Esophagus muscularis mucosa (tissue), 4 donors: ENCODE results near the gene DEDD2. TPM values are rescaled to one million over a fixed set of nuclear protein-coding genes. Genes with fewer than 3 reads are reported as not detected.

Experiments
- DNase-seq: peaks from one replicate; pipeline ENCODE4 v3.0.0-alpha.2; 2017; ENCODE audit errors: extremely low spot score
- H3K27ac ChIP-seq, 4 donors: fragments of 200-600 bp; sonication (generic); replicated peaks in 1 of 4; 1 replicate in 3 of 4; 2 replicates in 1 of 4; pipeline ENCODE4 v1.5.1; 2016 to 2019; ENCODE audit warnings: mild to moderate bottlenecking in 1 of 4
- H3K27me3 ChIP-seq, 4 donors: fragments of 200-600 bp; sonication (generic); one replicate each; pipeline versions ENCODE4 v1.5.1 to v1.6.0; 2016 to 2019
- H3K36me3 ChIP-seq, 4 donors: fragments of 200-600 bp; sonication (generic); one replicate each; pipeline ENCODE4 v1.5.1; 2016 to 2019
- H3K4me1 ChIP-seq, 4 donors: fragments of 200-600 bp; sonication (generic); one replicate each; pipeline ENCODE4 v1.5.1; 2016 to 2019
- H3K4me3 ChIP-seq, 4 donors: fragments of 200-600 bp; sonication (generic); 1 replicate in 2 of 4; 2 replicates in 2 of 4; pipeline ENCODE4 v1.5.1; 2016 to 2019; ENCODE audit warnings: mild to moderate bottlenecking in 4 of 4, moderate library complexity in 1 of 4
- H3K9me3 ChIP-seq, 4 donors: fragments of 200-600 bp; sonication (generic); 1 replicate in 3 of 4; 2 replicates in 1 of 4; pipeline ENCODE4 v1.5.1; 2016 to 2019
- EP300 ChIP-seq: sonication (generic); formaldehyde crosslinking; IDR thresholded peaks from one replicate; pipeline ENCODE4 v1.6.1; 2017; ENCODE audit warnings: antibody characterized with exemption
- POLR2A ChIP-seq: fragments of 450-650 bp; IDR thresholded peaks from one replicate; pipeline ENCODE4 v1.6.1; 2017; ENCODE audit warnings: antibody characterized with exemption, moderate library complexity, mild to moderate bottlenecking, low read depth
- POLR2AphosphoS5 ChIP-seq, 2 donors: sonication (generic); formaldehyde crosslinking; IDR thresholded peaks; one replicate each; pipeline ENCODE4 v1.6.1; 2017; ENCODE audit warnings: antibody characterized with exemption in 2 of 2
- WGBS: methylation state at CpG from one replicate; pipeline ENCODE4 v1.1.5; 2018; 5-methylcytosine and 5-hydroxymethylcytosine counted together
- intact Hi-C: fragments of 100-400 bp; cut with DNase I; formaldehyde crosslinking; loops from one replicate; pipeline ENCODE4 v1.15.1; 2023
- total RNA-seq, 4 donors: library from RNA; depleted of rRNA; stranded (reverse); fragments of >200 nt; gene quantifications; one replicate each; pipeline versions ENCODE4 v1.1.0 to v1.2.1, GENCODE V29; 2016
- TF ChIP-seq, protein P1 (sequence below), 3 experiments: fragments of 200-600 bp in 2 of 3; fragments of 450-650 bp in 1 of 3; sonication (generic) in 2 of 3; IDR thresholded peaks; one replicate each; pipeline ENCODE4 v1.5.1; 2017 to 2019; ENCODE audit warnings: antibody characterized with exemption in 3 of 3, mild to moderate bottlenecking in 2 of 3, moderate library complexity in 1 of 3

DEDD2 gene
- total RNA-seq, 4 donors from 2014 or later: 22.0 to 42.1 (median 31.2) TPM

DNA sequence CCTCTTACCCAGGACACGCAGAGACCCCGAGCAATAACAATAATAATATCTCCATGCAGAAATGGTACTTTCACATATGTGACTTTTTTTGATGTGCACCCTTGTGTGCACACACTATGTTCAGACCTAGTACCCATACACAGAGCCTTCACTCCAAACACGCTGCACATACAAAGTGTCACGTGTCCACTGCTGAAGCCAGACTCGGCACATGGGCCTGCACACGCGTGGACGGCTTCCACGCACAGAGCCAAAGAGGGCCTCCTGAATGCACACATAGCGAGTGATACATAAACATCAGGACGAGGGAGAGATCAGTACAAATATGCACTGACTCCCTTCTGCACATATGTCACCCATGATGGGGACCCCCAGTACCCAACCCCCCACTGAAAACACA is 43.3 kb downstream of the DEDD2 start:
- Histone ChIP-seq H3K4me3 (no peak overlapping the region), H3K9me3 (no peaks in the 10 kb centered on the region), H3K36me3 (no peaks in the 10 kb centered on the region), H3K27me3 (peaks cover 0 to 82% (median 8%) of the 10 kb centered on the region in 4 donors), H3K4me1 (peaks cover 14 to 24% (median 21%) of the 10 kb centered on the region in 4 donors), H3K27ac (no peak overlapping the region)
- no peak for DNase-seq
- no peak for TF ChIP-seq EP300
- TF ChIP-seq POLR2AphosphoS5 (IDR thresholded peaks at IDR 0.05): no peak
- TF ChIP-seq, protein P1, sequence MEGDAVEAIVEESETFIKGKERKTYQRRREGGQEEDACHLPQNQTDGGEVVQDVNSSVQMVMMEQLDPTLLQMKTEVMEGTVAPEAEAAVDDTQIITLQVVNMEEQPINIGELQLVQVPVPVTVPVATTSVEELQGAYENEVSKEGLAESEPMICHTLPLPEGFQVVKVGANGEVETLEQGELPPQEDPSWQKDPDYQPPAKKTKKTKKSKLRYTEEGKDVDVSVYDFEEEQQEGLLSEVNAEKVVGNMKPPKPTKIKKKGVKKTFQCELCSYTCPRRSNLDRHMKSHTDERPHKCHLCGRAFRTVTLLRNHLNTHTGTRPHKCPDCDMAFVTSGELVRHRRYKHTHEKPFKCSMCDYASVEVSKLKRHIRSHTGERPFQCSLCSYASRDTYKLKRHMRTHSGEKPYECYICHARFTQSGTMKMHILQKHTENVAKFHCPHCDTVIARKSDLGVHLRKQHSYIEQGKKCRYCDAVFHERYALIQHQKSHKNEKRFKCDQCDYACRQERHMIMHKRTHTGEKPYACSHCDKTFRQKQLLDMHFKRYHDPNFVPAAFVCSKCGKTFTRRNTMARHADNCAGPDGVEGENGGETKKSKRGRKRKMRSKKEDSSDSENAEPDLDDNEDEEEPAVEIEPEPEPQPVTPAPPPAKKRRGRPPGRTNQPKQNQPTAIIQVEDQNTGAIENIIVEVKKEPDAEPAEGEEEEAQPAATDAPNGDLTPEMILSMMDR (IDR thresholded peaks at IDR 0.05): no peak
- TF ChIP-seq POLR2A: no peak
- intact Hi-C loops: no loop called here
- 87% methylated on average over 11 of the region's 11 CpGs for WGBS

DNA sequence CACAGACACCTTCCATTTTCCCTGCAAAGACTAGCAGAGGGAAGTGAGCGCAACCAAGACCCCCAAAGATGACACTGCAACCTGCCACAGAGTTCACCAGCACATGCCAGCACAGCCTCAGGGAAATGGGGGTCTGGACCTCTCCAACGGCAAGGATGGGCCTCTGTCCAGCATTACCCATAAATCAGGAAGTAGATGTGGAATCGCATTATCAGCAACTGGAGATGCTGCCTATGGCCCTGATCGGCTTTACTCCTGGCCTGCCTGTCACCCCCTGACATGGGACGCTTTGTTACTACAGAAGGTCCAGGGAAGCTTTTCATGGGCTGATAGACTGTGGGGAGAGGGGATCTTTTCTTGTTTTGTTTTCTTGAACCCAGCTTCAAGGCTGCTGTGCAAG is 43.8 kb downstream of the DEDD2 start:
- no peak for DNase-seq
- intact Hi-C loops: no loop called here
- no peak overlapping the region for H3K27ac ChIP-seq
- H3K36me3 ChIP-seq: no peaks in the 10 kb centered on the region
- H3K9me3 ChIP-seq: no peaks in the 10 kb centered on the region
- peaks cover 0 to 77% (median 5%) of the 10 kb centered on the region in 4 donors for H3K27me3 ChIP-seq
- WGBS: 75% methylated on average over 5 of the region's 5 CpGs
- no peak for TF ChIP-seq EP300
- TF ChIP-seq POLR2A: no peak
- TF ChIP-seq POLR2AphosphoS5 (IDR thresholded peaks at IDR 0.05): no peak
- TF ChIP-seq, protein P1 (IDR thresholded peaks at IDR 0.05): no peak
- H3K4me1 ChIP-seq: peaks cover 14 to 24% (median 21%) of the 10 kb centered on the region in 4 donors
- no peak overlapping the region for H3K4me3 ChIP-seq

- TF ChIP-seq, protein P1 (IDR thresholded peaks at IDR 0.05): no peak
- TF ChIP-seq POLR2AphosphoS5 (IDR thresholded peaks at IDR 0.05) (no peak), EP300 (no peak), POLR2A (no peak)
- no peak for DNase-seq
- Histone ChIP-seq H3K4me3 (no peak overlapping the region), H3K4me1 (peaks cover 13 to 21% (median 18%) of the 10 kb centered on the region in 4 donors), H3K27ac (no peak overlapping the region), H3K27me3 (peaks cover 0 to 63% (median 3%) of the 10 kb centered on the region in 4 donors), H3K9me3 (no peaks in the 10 kb centered on the region), H3K36me3 (no peaks in the 10 kb centered on the region)
- intact Hi-C loops: no loop called here
- 80% methylated on average over 2 of the region's 7 CpGs for WGBS
Observed at GRCh38 chr19:42172261-42172660, 45.2 kb downstream of the DEDD2 start.

DNA sequence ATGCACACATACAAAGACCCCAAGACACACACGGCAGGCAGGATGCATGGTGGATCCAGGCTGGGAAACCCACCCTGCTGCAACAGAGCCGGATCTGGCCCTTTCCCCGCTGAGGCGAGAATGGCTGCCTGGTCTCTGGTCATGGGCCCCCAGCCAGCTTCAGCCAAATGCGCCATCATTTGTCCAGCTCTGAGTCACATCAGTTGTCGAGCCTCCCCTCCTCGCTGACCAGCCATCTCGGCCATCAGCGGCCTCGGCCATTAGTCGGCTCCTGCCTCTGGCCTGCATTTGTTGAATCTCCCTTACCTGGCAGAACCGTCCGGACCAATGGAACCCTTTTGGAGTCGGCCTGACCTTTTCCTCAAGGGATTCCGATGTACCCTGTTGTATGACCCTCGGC is 46.8 kb downstream of the DEDD2 start:
- peaks cover 2 to 7% (median 4%) of the 10 kb centered on the region in 4 donors for H3K4me1 ChIP-seq
- no peaks in the 10 kb centered on the region for H3K36me3 ChIP-seq
- H3K4me3 ChIP-seq: no peak overlapping the region
- no peaks in the 10 kb centered on the region for H3K9me3 ChIP-seq
- H3K27ac ChIP-seq: no peak overlapping the region
- no peak for DNase-seq
- intact Hi-C loops: no loop called here
- peaks cover 0 to 61% (median 3%) of the 10 kb centered on the region in 4 donors for H3K27me3 ChIP-seq
- WGBS: 90% methylated on average over 11 of the region's 16 CpGs
- TF ChIP-seq EP300: no peak
- TF ChIP-seq POLR2A: no peak
- TF ChIP-seq, protein P1 (IDR thresholded peaks at IDR 0.05): no peak
- no peak for TF ChIP-seq POLR2AphosphoS5 (IDR thresholded peaks at IDR 0.05)
